Activated CD4-positive, alpha-beta T cell treated with anti-CD3 and anti-CD28 coated beads, Interleukin-2, amount 50 U/mL, for 4 hours (primary cell): Measurements from ENCODE around the gene ZNRF1.
A peak's percentile ranks its signal among the peaks of the same experiment; 100 is the strongest.
"Not testable (repeated sequence)": the region's sequence is repeated elsewhere in the genome, so short reads cannot be mapped to it uniquely, and the experiment has no call there.

ENCODE experiments used
- DNase-seq, 2 experiments: peaks; one replicate each; pipeline ENCODE4 v3.0.0-alpha.2; 2020

ZNRF1 gene

GRCh38 chr16:74998481-74999218, at the start of gene ZNRF1:
TSS of gene ZNRF1 (plus strand) at chr16:74999024. CDS start at chr16:74999672, 648 bp downstream.
- peak; percentile 75 for DNase-seq

- DNase-seq = no peak
Observed at GRCh38 chr16:74949309-74949708, 49.5 kb upstream of the ZNRF1 start.

GRCh38 chr16:74950511-74950910, 48.3 kb upstream of the ZNRF1 start:
- no peak for DNase-seq

GRCh38 chr16:74951206-74951605, 47.6 kb upstream of the ZNRF1 start:
- DNase-seq = no peak

- no peak for DNase-seq
Observed at GRCh38 chr16:74951681-74952080, 47.1 kb upstream of the ZNRF1 start.

GRCh38 chr16:74954763-74955162, 44.1 kb upstream of the ZNRF1 start:
- no peak for DNase-seq

- no peak for DNase-seq
Observed at GRCh38 chr16:74973304-74973703, 25.5 kb upstream of the ZNRF1 start.

- no peak for DNase-seq
Observed at GRCh38 chr16:74975591-74975990, 23.2 kb upstream of the ZNRF1 start.

GRCh38 chr16:74982256-74982655, 16.6 kb upstream of the ZNRF1 start:
- no peak for DNase-seq

- DNase-seq = no peak
Observed at GRCh38 chr16:74984194-74984528, 14.7 kb upstream of the ZNRF1 start.

- peak; percentile 98 for DNase-seq
Observed at GRCh38 chr16:74984529-74985296, 14.1 kb upstream of the ZNRF1 start, which contains the start of gene WDR59. TSS of gene WDR59 (minus strand) at chr16:74985123. CDS start at chr16:74985017, 106 bp downstream.

- DNase-seq = no peak
Observed at GRCh38 chr16:74987027-74987681, 11.7 kb upstream of the ZNRF1 start.

- not testable (repeated sequence) for DNase-seq
Observed at GRCh38 chr16:74989864-74990263, 9.0 kb upstream of the ZNRF1 start.

GRCh38 chr16:74990832-74991231, 8.0 kb upstream of the ZNRF1 start:
- DNase-seq = no peak

GRCh38 chr16:74991268-74991592, 7.6 kb upstream of the ZNRF1 start:
- no peak for DNase-seq

GRCh38 chr16:74991593-74992403, 7.0 kb upstream of the ZNRF1 start:
- DNase-seq = no peak

GRCh38 chr16:74995986-74996385, 2.8 kb upstream of the ZNRF1 start:
- no peak for DNase-seq

- no peak for DNase-seq
Observed at GRCh38 chr16:74997042-74997491, 1.8 kb upstream of the ZNRF1 start.

GRCh38 chr16:74999219-74999608, 390 bp downstream of the ZNRF1 start:
- DNase-seq = peak in 1 of 2 experiments; percentile 17

GRCh38 chr16:74999609-75000480, 1.0 kb downstream of the ZNRF1 start:
- peak; percentile 57 to 60 for DNase-seq

- DNase-seq = no peak
Observed at GRCh38 chr16:75000481-75001081, 1.8 kb downstream of the ZNRF1 start.
